GM21619 (cell line): ENCODE results near the gene TRIM17.

ENCODE experiments used
- ATAC-seq: cut with Tn5 transposase; IDR thresholded peaks from one replicate; pipeline ENCODE4 v1.9.1; 2021; ENCODE audit not compliant: unreplicated experiment

Gene TRIM17

DNA sequence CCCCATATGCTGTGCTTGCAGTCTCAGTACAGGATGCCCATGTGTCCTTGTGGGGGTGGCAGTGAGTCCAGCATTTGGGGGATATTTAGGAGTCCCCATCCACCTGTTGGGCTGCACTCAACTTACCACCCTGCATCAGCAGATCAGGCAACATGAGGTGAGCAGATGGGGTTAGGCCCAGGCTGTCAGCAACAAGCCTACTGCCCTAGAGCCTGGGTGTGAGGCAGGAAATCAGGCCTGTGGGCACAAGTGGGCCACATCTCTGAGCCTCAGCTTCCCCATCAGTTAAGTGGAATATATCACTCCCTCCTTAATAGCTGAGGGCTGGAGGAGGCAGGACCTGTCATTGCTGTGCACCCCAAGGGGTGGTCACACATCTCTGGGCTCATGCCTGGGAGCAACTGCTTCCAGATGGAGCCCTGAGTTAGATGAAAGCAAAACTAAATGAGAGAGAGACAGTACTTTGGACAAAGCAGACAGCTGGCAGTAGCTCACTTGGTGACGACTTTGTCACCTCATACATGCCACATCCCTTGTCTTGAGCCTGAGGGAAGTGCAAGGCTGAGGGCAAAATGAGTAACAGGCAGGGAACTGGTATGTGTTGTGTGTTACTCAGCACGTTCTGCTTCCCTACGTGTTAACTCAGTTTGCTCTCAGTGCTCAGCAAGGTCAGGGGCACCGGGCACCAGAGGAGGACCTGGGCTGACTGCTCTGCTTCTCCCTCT lies 58.5 kb downstream of the TRIM17 start:
- no peak for ATAC-seq
